Measurements from ENCODE around the gene TRIM9. TPM values are rescaled to one million over a fixed set of nuclear protein-coding genes. Genes with fewer than 3 reads are reported as not detected.

TRIM9 gene
- total RNA-seq, 1 donor from 2014 or later, result 1.3 TPM

DNA sequence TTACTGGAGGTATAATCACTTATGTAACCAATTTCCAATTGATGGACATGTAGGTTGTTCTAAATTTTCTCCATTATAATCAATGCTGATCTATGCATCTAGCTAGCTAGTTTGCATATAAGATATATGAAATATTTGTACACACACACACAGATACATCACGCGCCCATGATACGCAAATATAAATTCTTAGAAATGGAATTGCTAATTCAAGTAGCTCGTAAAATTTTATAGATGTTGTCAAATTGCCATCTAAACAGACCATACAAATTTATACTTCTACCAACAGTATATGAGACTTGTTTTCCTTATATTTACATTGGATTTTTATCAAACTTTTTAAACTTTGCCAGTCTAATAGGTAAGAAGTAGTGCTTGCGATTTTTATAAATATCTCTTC lies 29.1 kb upstream of the TRIM9 start:
- no peaks in the 10 kb centered on the region for H3K4me1 Mint-ChIP-seq
- Histone ChIP-seq H2AFZ (replicated peaks) (no peak overlapping the region), H3K79me2 (ENCODE audit: low read depth) (no peaks in the 10 kb centered on the region), H3K36me3 (no peaks in the 10 kb centered on the region), H4K20me1 (ENCODE audit: low read depth) (no peaks in the 10 kb centered on the region), H3K4me1 (peaks cover 15% of the 10 kb centered on the region), H3K4me2 (no peak overlapping the region), H3K27ac (no peak overlapping the region), H3K4me3 (no peak overlapping the region), H3K9ac (no peak overlapping the region), H3F3A (ENCODE audit: low read depth) (no peaks in the 10 kb centered on the region), H3K27me3 (no peaks in the 10 kb centered on the region), H3K9me3 (ENCODE audit: low read depth) (no peaks in the 10 kb centered on the region)
- H3K27me3 Mint-ChIP-seq (ENCODE audit: insufficient read depth, low read depth), result peaks cover 4% of the 10 kb centered on the region
- H3K4me3 Mint-ChIP-seq, result no peak overlapping the region
- no peak overlapping the region for H3K27ac Mint-ChIP-seq
- H3K9me3 Mint-ChIP-seq, result peaks cover 5% of the 10 kb centered on the region
- DNase-seq (ENCODE audit: low spot score), result no peak
- TF ChIP-seq EZH2 (IDR thresholded peaks at IDR 0.05) (no peak), EZH2phosphoT487 (IDR thresholded peaks at IDR 0.05) (no peak)
- TF ChIP-seq, protein P1, sequence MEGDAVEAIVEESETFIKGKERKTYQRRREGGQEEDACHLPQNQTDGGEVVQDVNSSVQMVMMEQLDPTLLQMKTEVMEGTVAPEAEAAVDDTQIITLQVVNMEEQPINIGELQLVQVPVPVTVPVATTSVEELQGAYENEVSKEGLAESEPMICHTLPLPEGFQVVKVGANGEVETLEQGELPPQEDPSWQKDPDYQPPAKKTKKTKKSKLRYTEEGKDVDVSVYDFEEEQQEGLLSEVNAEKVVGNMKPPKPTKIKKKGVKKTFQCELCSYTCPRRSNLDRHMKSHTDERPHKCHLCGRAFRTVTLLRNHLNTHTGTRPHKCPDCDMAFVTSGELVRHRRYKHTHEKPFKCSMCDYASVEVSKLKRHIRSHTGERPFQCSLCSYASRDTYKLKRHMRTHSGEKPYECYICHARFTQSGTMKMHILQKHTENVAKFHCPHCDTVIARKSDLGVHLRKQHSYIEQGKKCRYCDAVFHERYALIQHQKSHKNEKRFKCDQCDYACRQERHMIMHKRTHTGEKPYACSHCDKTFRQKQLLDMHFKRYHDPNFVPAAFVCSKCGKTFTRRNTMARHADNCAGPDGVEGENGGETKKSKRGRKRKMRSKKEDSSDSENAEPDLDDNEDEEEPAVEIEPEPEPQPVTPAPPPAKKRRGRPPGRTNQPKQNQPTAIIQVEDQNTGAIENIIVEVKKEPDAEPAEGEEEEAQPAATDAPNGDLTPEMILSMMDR (IDR thresholded peaks at IDR 0.05), result no peak
- H3K36me3 Mint-ChIP-seq, result no peaks in the 10 kb centered on the region

DNA sequence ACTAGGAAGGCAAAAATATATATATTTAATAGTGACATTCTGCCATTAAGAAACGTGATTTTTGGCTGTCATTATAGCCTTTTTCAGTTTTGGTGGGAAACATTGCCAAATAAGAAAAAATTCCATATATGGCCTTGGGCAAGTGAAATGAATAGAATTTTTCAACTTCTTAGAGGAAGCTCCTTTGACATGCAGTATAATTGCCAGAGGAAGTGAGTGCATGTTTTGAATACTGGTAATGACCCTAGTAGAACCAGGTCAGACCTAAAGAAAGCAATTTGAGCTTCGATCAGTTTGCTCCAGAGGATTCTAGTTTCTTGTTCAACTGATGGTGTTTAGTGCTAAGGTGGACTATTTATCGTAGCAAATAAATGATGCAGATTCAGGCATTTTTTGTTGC lies 26.2 kb upstream of the TRIM9 start:
- H3K9me3 Mint-ChIP-seq, result peaks cover 5% of the 10 kb centered on the region
- no peaks in the 10 kb centered on the region for H3K79me2 ChIP-seq (ENCODE audit: low read depth)
- H3K4me3 Mint-ChIP-seq, result no peak overlapping the region
- H3K27me3 ChIP-seq, result no peaks in the 10 kb centered on the region
- H2AFZ ChIP-seq (replicated peaks), result no peak overlapping the region
- H3K4me3 ChIP-seq, result no peak overlapping the region
- TF ChIP-seq EZH2phosphoT487 (IDR thresholded peaks at IDR 0.05) (no peak), EZH2 (IDR thresholded peaks at IDR 0.05) (no peak)
- TF ChIP-seq, protein P1 (IDR thresholded peaks at IDR 0.05), result no peak
- DNase-seq (ENCODE audit: low spot score), result no peak
- H3K36me3 ChIP-seq, result no peaks in the 10 kb centered on the region
- H3K9ac ChIP-seq, result no peak overlapping the region
- no peak overlapping the region for H3K4me2 ChIP-seq
- no peaks in the 10 kb centered on the region for H3F3A ChIP-seq (ENCODE audit: low read depth)
- H3K4me1 ChIP-seq, result peaks cover 15% of the 10 kb centered on the region
- no peak overlapping the region for H3K27ac ChIP-seq
- H3K9me3 ChIP-seq (ENCODE audit: low read depth), result no peaks in the 10 kb centered on the region
- peaks cover 4% of the 10 kb centered on the region for H3K27me3 Mint-ChIP-seq (ENCODE audit: insufficient read depth, low read depth)
- peaks cover 3% of the 10 kb centered on the region for H3K4me1 Mint-ChIP-seq
- H3K27ac Mint-ChIP-seq, result no peak overlapping the region
- H4K20me1 ChIP-seq (ENCODE audit: low read depth), result no peaks in the 10 kb centered on the region
- no peaks in the 10 kb centered on the region for H3K36me3 Mint-ChIP-seq

DNA sequence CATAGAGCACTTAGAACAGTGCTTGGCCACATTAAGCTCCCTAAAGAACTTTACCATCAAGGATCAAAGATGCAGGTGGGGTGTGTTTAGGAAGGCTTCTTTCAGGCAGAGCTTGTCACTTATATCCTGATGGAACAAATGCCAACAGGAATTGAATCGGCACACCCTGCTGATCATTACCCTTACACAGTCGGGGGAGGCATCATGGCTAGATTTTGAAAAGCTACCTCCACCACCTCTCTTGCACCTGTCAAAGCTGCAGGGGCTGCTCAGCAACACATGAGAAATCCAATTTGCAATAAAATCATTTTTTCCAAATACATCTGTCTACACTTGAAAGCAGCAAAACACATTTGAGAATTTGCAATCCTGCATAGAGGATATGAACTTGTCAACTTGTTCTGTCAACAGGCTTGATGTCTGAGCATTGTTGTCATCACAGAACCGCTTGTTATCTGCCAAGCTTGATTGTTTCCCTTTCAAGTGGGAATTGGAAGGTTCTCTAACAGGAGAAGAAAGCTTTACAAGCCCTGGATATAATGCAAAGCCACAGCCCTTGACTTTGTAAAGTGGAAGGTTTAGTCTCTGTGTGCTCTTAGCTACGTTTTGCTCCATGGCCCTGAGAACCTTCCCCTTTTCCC lies 24.6 kb upstream of the TRIM9 start:
- no peak for DNase-seq (ENCODE audit: low spot score)
- H4K20me1 ChIP-seq (ENCODE audit: low read depth), result no peaks in the 10 kb centered on the region
- H3K27me3 ChIP-seq, result no peaks in the 10 kb centered on the region
- Mint-ChIP-seq H3K4me1 (peaks cover 3% of the 10 kb centered on the region), H3K36me3 (no peaks in the 10 kb centered on the region), H3K4me3 (no peak overlapping the region), H3K9me3 (no peaks in the 10 kb centered on the region), H3K27me3 (ENCODE audit: insufficient read depth, low read depth) (peaks cover 4% of the 10 kb centered on the region), H3K27ac (no peak overlapping the region)
- H3F3A ChIP-seq (ENCODE audit: low read depth), result no peaks in the 10 kb centered on the region
- no peak overlapping the region for H2AFZ ChIP-seq (replicated peaks)
- no peak overlapping the region for H3K4me2 ChIP-seq
- TF ChIP-seq EZH2phosphoT487 (IDR thresholded peaks at IDR 0.05) (no peak), EZH2 (IDR thresholded peaks at IDR 0.05) (no peak)
- TF ChIP-seq, protein P1 (IDR thresholded peaks at IDR 0.05), result no peak
- H3K27ac ChIP-seq, result no peak overlapping the region
- H3K9ac ChIP-seq, result no peak overlapping the region
- no peaks in the 10 kb centered on the region for H3K79me2 ChIP-seq (ENCODE audit: low read depth)
- no peaks in the 10 kb centered on the region for H3K36me3 ChIP-seq
- H3K4me1 ChIP-seq, result peaks cover 15% of the 10 kb centered on the region
- no peaks in the 10 kb centered on the region for H3K9me3 ChIP-seq (ENCODE audit: low read depth)
- H3K4me3 ChIP-seq, result no peak overlapping the region

All from neural progenitor cell (in vitro differentiated cells).